Amniotic stem cell (primary cell): Measurements from ENCODE around the gene APC2.
"Not testable (repeated sequence)": the region's sequence is repeated elsewhere in the genome, so short reads cannot be mapped to it uniquely, and the experiment has no call there.

Experiments used
- DNase-seq: peaks from one replicate; lab custom pipeline; 2025; lab: John Stamatoyannopoulos, UW

Gene APC2

GRCh38 chr19:1512671-1513498, 63.0 kb downstream of the APC2 start, which contains the start of gene ADAMTSL5:
TSS of gene ADAMTSL5 (minus strand) at chr19:1513019. CDS start at chr19:1510943, 2,076 bp downstream.
- DNase-seq, result no peak

- DNase-seq, result no peak
Observed at GRCh38 chr19:1513499-1514294, 63.8 kb downstream of the APC2 start.

GRCh38 chr19:1514295-1514661, 64.4 kb downstream of the APC2 start:
- no peak for DNase-seq

- no peak for DNase-seq
Observed at GRCh38 chr19:1514986-1515721, 65.2 kb downstream of the APC2 start.

- no peak for DNase-seq
Observed at GRCh38 chr19:1516395-1516753, 66.5 kb downstream of the APC2 start.

GRCh38 chr19:1518471-1518870, 68.5 kb downstream of the APC2 start:
- no peak for DNase-seq

GRCh38 chr19:1519802-1520201, 69.9 kb downstream of the APC2 start:
- not testable (repeated sequence) for DNase-seq

GRCh38 chr19:1520203-1520780, 70.4 kb downstream of the APC2 start:
- no peak for DNase-seq

- DNase-seq, result no peak
Observed at GRCh38 chr19:1521636-1522035, 71.7 kb downstream of the APC2 start.

GRCh38 chr19:1522061-1522460, 72.1 kb downstream of the APC2 start:
- DNase-seq, result no peak

- no peak for DNase-seq
Observed at GRCh38 chr19:1522838-1523237, 72.9 kb downstream of the APC2 start.
